Neural cell (in vitro differentiated cells): Measurements from ENCODE around the gene MALRD1. TPM values are rescaled to one million over a fixed set of nuclear protein-coding genes. Genes with fewer than 3 reads are reported as not detected.

Experiments
- H2AFZ ChIP-seq: fragments of 200-600, 300-800 bp; sonication (generic), shearing (Covaris generic); 2 replicates; pipeline ENCODE4 v1.6.0; 2014; ENCODE audit warnings: low read depth, mild to moderate bottlenecking, antibody characterized with exemption, low read length, moderate library complexity
- H3F3A ChIP-seq: fragments of 200-600 bp; shearing (Covaris generic); 2 replicates; pipeline ENCODE4 v1.6.1; 2016; ENCODE audit warnings: mild to moderate bottlenecking, moderate library complexity, mixed read lengths, antibody characterized with exemption, low read length; ENCODE audit not compliant: insufficient read depth, poor library complexity, severe bottlenecking
- H3K27ac ChIP-seq: fragments of 200-600, 300-800 bp; sonication (generic), shearing (Covaris generic); 2 replicates; pipeline ENCODE4 v1.5.1; 2014; ENCODE audit warnings: mild to moderate bottlenecking, low read length, moderate library complexity
- H3K27me3 ChIP-seq: fragments of 300-800, 200-600 bp; sonication (generic), shearing (Covaris generic); 2 replicates; pipeline ENCODE4 v1.6.0; 2014; ENCODE audit warnings: mild to moderate bottlenecking, low read depth, low read length, moderate library complexity; ENCODE audit not compliant: insufficient read depth
- H3K36me3 ChIP-seq: fragments of 300-800, 200-600 bp; sonication (generic), shearing (Covaris generic); 2 replicates; pipeline ENCODE4 v1.5.1; 2014; ENCODE audit warnings: mild to moderate bottlenecking, antibody characterized with exemption, low read length, moderate library complexity; ENCODE audit not compliant: insufficient read depth
- H3K4me2 ChIP-seq: fragments of 300-800, 200-600 bp; sonication (generic), shearing (Covaris generic); 2 replicates; pipeline ENCODE4 v1.6.0; 2014; ENCODE audit warnings: mild to moderate bottlenecking, low read length
- H3K4me3 ChIP-seq: fragments of 300-800, 200-600 bp; sonication (generic), shearing (Covaris generic); 2 replicates; pipeline ENCODE4 v1.5.1; 2014; ENCODE audit warnings: mild to moderate bottlenecking, low read length, moderate library complexity
- H3K79me2 ChIP-seq: fragments of 200-600 bp; shearing (Covaris generic); replicated peaks from 2 replicates; pipeline ENCODE4 v1.6.0; 2014; ENCODE audit warnings: mild to moderate bottlenecking, low read length, moderate library complexity; ENCODE audit not compliant: insufficient read depth
- H3K9ac ChIP-seq: fragments of 300-800, 200-600 bp; sonication (generic), shearing (Covaris generic); 2 replicates; pipeline ENCODE4 v1.6.1; 2016; ENCODE audit warnings: mild to moderate bottlenecking, low read length, mixed read lengths
- H3K9me2 ChIP-seq: fragments of 200-600 bp; shearing (Covaris generic); 2 replicates; pipeline ENCODE4 v1.6.1; 2016; ENCODE audit warnings: mild to moderate bottlenecking, low read length, mixed read lengths; ENCODE audit not compliant: insufficient read depth
- H3K9me3 ChIP-seq: fragments of 200-600, 300-800 bp; sonication (generic), shearing (Covaris generic); 2 replicates; pipeline ENCODE4 v1.6.1; 2016; ENCODE audit warnings: mild to moderate bottlenecking, mixed run types, low read length, moderate library complexity, mixed read lengths
- H4K20me1 ChIP-seq: fragments of 200-600 bp; shearing (Covaris generic); 2 replicates; pipeline ENCODE4 v1.6.1; 2016; ENCODE audit warnings: mild to moderate bottlenecking, mixed run types; ENCODE audit not compliant: insufficient read depth
- CTCF ChIP-seq: fragments of 450-650 bp; IDR thresholded peaks from 2 replicates; pipeline ENCODE4 v1.5.1; 2014; ENCODE audit warnings: antibody characterized with exemption, mild to moderate bottlenecking, moderate library complexity; ENCODE audit not compliant: poor library complexity, severe bottlenecking
- EP300 ChIP-seq: fragments of 450-650 bp; conservative IDR thresholded peaks from 2 replicates; pipeline ENCODE4 v1.6.1; 2014; ENCODE audit warnings: antibody characterized with exemption, mild to moderate bottlenecking, moderate library complexity; ENCODE audit not compliant: poor library complexity, severe bottlenecking
- EZH2 ChIP-seq: fragments of 200-600, 300-800 bp; shearing (Covaris generic), sonication (generic); IDR thresholded peaks from 2 replicates; pipeline ENCODE4 v1.6.1; 2014; ENCODE audit warnings: antibody characterized with exemption, low read length, borderline replicate concordance, mild to moderate bottlenecking; ENCODE audit not compliant: insufficient read depth, poor library complexity, severe bottlenecking
- MXI1 ChIP-seq: fragments of 450-650 bp; conservative IDR thresholded peaks from 2 replicates; pipeline ENCODE4 v1.6.1; 2014; ENCODE audit warnings: antibody characterized with exemption, mild to moderate bottlenecking; ENCODE audit not compliant: poor library complexity, severe bottlenecking
- RAD21 ChIP-seq: fragments of 450-650 bp; conservative IDR thresholded peaks from 2 replicates; pipeline ENCODE4 v1.6.1; 2014; ENCODE audit warnings: antibody characterized with exemption, mild to moderate bottlenecking, moderate library complexity
- REST ChIP-seq: IDR thresholded peaks from 2 replicates; pipeline ENCODE4 v1.6.1; 2012; ENCODE audit warnings: borderline replicate concordance
- SMC3 ChIP-seq: fragments of 450-650 bp; conservative IDR thresholded peaks from 2 replicates; pipeline ENCODE4 v1.6.1; 2014; ENCODE audit warnings: antibody characterized with exemption, mild to moderate bottlenecking, moderate library complexity; ENCODE audit not compliant: poor library complexity
- TAF1 ChIP-seq: IDR thresholded peaks from 2 replicates; pipeline ENCODE4 v1.6.1; 2012; ENCODE audit warnings: low read depth
- polyA plus RNA-seq: library from polyadenylated mRNA; depleted of rRNA; stranded (reverse); fragments of >200 nt; gene quantifications from 2 replicates; pipeline ENCODE4 v1.2.3, GENCODE V29; 2014

Gene MALRD1
- polyA plus RNA-seq, 1 donor from 2014 or later, result 0.21 TPM

- Histone ChIP-seq H3K27ac (no peak overlapping the region), H2AFZ (no peak overlapping the region), H3K27me3 (no peaks in the 10 kb centered on the region), H3K79me2 (no peaks in the 10 kb centered on the region), H3K9me3 (no peaks in the 10 kb centered on the region), H3K9me2 (no peaks in the 10 kb centered on the region), H3K36me3 (no peaks in the 10 kb centered on the region), H3F3A (no peaks in the 10 kb centered on the region), H3K4me2 (no peak overlapping the region), H3K4me3 (no peak overlapping the region), H3K9ac (no peak overlapping the region), H4K20me1 (no peaks in the 10 kb centered on the region)
- TF ChIP-seq RAD21 (no peak), SMC3 (no peak), MXI1 (no peak), EP300 (no peak), REST (no peak), EZH2 (no peak), TAF1 (no peak)
These were observed 635.4 kb downstream of the MALRD1 start for GRCh38 chr10:19683960-19684359.

- no peak overlapping the region for H3K4me2 ChIP-seq
- H3K27ac ChIP-seq, result no peak overlapping the region
- H2AFZ ChIP-seq, result no peak overlapping the region
- H3K4me3 ChIP-seq, result no peak overlapping the region
- no peaks in the 10 kb centered on the region for H4K20me1 ChIP-seq
- no peaks in the 10 kb centered on the region for H3F3A ChIP-seq
- H3K27me3 ChIP-seq, result no peaks in the 10 kb centered on the region
- no peaks in the 10 kb centered on the region for H3K9me3 ChIP-seq
- no peaks in the 10 kb centered on the region for H3K36me3 ChIP-seq
- H3K79me2 ChIP-seq, result no peaks in the 10 kb centered on the region
- TF ChIP-seq MXI1 (no peak), EZH2 (no peak), REST (no peak), CTCF (no peak), SMC3 (no peak)
- no peaks in the 10 kb centered on the region for H3K9me2 ChIP-seq
- H3K9ac ChIP-seq, result no peak overlapping the region
These were observed 639.7 kb downstream of the MALRD1 start for GRCh38 chr10:19688344-19688743.
